ENCODE results near the gene TM9SF3. TPM values are rescaled to one million over a fixed set of nuclear protein-coding genes. Genes with fewer than 3 reads are reported as not detected.

The TM9SF3 gene
- total RNA-seq, 4 donors from 2014 or later = 27.5 to 32.4 (median 31.0) TPM

DNA sequence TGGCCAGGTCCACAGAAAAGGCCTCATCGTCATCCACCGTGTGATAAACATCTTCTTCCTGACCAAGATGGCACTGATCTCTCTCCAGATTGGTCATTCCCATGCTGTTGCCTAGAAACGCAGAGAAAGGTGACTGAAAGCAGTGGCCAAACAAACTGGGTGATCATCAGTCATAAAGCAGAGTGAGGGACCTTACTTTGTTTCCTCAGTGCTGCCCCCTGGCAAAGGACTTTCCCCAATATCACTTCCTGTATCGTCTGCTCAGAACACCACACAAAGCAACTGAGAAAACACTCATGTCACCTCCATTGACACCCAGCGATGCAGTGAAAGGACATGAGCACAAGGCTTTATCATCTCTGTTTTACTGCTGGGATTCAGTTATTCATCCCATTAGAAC is 40.0 kb upstream of the TM9SF3 start:
- Histone ChIP-seq H3K4me3 (no peak overlapping the region), H3K27me3 (no peaks in the 10 kb centered on the region), H3K27ac (no peak overlapping the region), H3K4me1 (no peaks in the 10 kb centered on the region), H3K36me3 (no peaks in the 10 kb centered on the region), H3K9me3 (no peaks in the 10 kb centered on the region)
- intact Hi-C loops (cut with DNase I; ENCODE audit: low total_unique reads) = no loop called here
- TF ChIP-seq, protein P1, sequence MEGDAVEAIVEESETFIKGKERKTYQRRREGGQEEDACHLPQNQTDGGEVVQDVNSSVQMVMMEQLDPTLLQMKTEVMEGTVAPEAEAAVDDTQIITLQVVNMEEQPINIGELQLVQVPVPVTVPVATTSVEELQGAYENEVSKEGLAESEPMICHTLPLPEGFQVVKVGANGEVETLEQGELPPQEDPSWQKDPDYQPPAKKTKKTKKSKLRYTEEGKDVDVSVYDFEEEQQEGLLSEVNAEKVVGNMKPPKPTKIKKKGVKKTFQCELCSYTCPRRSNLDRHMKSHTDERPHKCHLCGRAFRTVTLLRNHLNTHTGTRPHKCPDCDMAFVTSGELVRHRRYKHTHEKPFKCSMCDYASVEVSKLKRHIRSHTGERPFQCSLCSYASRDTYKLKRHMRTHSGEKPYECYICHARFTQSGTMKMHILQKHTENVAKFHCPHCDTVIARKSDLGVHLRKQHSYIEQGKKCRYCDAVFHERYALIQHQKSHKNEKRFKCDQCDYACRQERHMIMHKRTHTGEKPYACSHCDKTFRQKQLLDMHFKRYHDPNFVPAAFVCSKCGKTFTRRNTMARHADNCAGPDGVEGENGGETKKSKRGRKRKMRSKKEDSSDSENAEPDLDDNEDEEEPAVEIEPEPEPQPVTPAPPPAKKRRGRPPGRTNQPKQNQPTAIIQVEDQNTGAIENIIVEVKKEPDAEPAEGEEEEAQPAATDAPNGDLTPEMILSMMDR (IDR thresholded peaks at IDR 0.05 in 4 of 5, conservative IDR thresholded peaks at IDR 0.05 in 1 of 5) = no peak
- no peak for TF ChIP-seq POLR2A (IDR thresholded peaks at IDR 0.05)
- DNase-seq (no peak), ATAC-seq (no peak)
- in situ Hi-C loops (cut with MboI; ENCODE audit: low sequenced_read_pairs in 4 of 4) = no loop called here

DNA sequence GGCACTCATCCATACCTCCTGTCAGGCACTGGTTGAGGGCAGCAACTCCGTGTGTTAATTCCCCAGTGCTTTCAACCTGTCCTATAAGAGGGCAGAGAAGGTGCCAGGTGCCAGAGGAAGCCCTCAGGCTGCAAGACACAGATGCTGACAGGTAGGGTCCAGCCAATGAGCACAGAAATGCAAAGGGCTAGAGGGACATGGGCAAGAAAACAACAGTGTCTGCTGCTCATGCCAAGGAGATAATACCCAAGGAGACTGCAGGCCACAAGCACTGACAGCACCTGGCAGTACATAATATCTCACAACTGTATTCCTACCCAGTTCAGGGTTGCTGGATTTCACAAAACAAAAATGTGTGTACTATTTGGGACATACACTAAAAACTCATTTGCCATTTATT is 38.4 kb upstream of the TM9SF3 start:
- ATAC-seq = no peak
- H3K36me3 ChIP-seq = no peaks in the 10 kb centered on the region

DNA sequence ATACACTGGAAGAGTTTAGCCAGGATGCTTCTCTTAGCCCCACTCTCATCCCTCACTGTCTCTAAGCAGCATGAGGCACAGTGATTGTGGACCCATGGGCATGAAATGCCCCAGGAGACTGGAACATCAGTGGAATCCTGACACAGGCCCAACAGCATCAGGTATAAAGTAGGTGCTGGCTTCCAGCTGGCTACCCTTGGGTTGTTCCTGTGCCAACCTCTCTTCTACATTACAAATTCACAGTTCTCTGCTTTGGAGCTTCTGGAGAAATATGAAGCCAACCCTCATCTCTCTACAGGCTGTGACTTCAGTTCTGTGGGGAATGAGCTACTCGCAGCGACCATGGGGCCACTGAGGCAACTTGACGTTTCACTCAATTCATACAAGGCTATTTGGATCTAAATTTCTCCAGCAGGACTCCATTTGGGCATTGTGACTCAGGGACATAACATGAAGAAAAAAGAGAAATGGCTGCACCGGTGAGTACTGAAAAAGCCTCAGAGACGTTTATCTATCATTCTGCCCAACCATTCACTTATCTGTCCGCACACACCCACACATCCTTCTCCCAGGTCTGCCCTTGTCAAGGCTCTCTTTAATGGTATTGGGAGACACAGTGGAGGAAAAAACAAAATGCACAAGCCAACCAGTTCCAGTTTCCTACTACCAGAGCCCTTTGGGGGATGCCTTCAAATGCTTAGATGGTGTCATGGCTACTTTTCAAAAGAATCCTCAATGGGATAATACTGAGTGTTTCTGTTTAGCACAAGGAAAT is 35.4 kb upstream of the TM9SF3 start:
- no peak overlapping the region for H3K4me3 ChIP-seq
- DNase-seq = no peak
- H3K9me3 ChIP-seq = no peaks in the 10 kb centered on the region
- intact Hi-C loops (cut with DNase I; ENCODE audit: low total_unique reads) (no loop called here), in situ Hi-C loops (cut with MboI; ENCODE audit: low sequenced_read_pairs in 4 of 4) (no loop called here)
- TF ChIP-seq POLR2A (IDR thresholded peaks at IDR 0.05) = no peak
- TF ChIP-seq, protein P1 (IDR thresholded peaks at IDR 0.05 in 4 of 5, conservative IDR thresholded peaks at IDR 0.05 in 1 of 5) = no peak
- no peaks in the 10 kb centered on the region for H3K27me3 ChIP-seq
- H3K36me3 ChIP-seq = no peaks in the 10 kb centered on the region
- H3K4me1 ChIP-seq = peaks cover 0 to 6% of the 10 kb centered on the region in 2 donors
- no peak overlapping the region for H3K27ac ChIP-seq
- no peak for ATAC-seq

More for the DNA sequence above, 38.4 kb upstream of the TM9SF3 start:
- no peak overlapping the region for H3K4me3 ChIP-seq
- no peak for DNase-seq
- H3K27ac ChIP-seq = no peak overlapping the region
- H3K4me1 ChIP-seq = no peaks in the 10 kb centered on the region
- H3K9me3 ChIP-seq = no peaks in the 10 kb centered on the region
- no peaks in the 10 kb centered on the region for H3K27me3 ChIP-seq
- in situ Hi-C loops (cut with MboI; ENCODE audit: low sequenced_read_pairs in 4 of 4) (no loop called here), intact Hi-C loops (cut with DNase I; ENCODE audit: low total_unique reads) (no loop called here)
- no peak for TF ChIP-seq POLR2A (IDR thresholded peaks at IDR 0.05)

DNA sequence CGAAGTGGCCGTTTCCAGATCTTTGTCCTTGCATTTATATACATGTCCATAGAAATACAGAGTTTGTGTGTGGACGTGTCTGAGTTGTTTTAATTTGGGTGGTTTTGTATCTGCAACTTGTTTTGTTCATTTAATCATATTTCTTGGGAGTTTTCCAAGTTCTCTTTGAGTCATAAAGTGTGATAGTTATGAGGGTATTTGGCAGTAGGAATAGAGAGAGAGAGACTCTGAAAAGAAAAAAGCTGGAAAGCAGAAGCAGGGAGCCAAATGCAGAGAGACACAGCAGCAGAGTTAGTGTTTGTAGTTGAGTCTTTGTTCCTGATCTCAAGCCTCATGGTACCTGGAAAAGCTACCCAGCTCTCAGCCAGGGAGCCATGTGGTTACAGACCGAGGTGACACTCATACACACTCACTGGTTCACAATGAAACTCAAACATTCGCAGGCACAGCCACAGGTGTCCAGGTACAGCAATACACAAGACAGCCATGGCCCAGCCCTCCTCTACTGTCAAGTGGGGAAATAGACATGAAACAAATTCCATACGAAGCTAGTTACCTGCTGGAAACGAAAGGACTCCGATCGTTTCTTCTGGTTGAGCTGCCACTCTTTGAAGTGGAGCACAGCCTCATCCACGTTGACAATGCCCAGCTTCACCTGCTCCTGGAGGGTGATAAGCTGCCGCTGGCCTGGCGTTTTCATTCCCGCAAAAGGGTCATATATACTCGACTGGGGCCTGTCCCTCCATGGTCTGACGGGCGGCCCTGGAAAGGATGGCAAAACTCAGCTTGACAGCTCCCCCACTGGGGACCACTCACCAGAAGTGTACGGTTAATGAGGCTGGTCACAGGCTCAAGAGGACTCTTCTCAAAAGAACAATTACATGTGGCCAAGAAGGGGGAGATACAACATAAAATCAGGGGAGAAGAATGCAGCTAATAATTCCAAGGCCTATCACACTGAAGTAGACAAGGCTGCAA is 33.3 kb upstream of the TM9SF3 start:
- Histone ChIP-seq H3K36me3 (no peaks in the 10 kb centered on the region), H3K4me3 (no peak overlapping the region), H3K4me1 (peaks cover 0 to 6% of the 10 kb centered on the region in 2 donors), H3K9me3 (no peaks in the 10 kb centered on the region), H3K27ac (no peak overlapping the region), H3K27me3 (no peaks in the 10 kb centered on the region)
- in situ Hi-C loops (cut with MboI; ENCODE audit: low sequenced_read_pairs in 4 of 4) = no loop called here
- intact Hi-C loops (cut with DNase I; ENCODE audit: low total_unique reads) = no loop called here
- TF ChIP-seq POLR2A (IDR thresholded peaks at IDR 0.05) = no peak
- TF ChIP-seq, protein P1 (IDR thresholded peaks at IDR 0.05 in 4 of 5, conservative IDR thresholded peaks at IDR 0.05 in 1 of 5) = no peak
- DNase-seq (no peak), ATAC-seq (no peak)

DNA sequence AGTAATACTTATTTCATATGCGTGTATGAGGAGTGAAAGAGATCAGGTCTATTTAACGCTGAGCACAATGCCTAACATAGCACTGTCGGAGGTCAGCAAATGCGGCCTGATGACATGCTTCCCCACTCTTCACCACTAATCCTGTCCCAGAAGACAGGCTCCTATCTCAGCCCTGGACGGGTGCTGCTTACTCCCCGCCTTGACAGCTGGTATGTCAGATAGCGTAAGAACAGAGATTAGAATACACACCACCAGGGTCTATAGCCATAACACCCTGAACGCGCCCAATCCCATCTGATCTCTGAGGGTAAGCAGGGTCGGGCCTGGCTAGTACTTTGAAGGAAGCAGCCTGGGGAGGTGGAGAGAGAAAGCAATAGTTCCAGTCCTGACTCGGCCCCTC is 32.3 kb upstream of the TM9SF3 start:
- H3K9me3 ChIP-seq = no peaks in the 10 kb centered on the region
- ATAC-seq (no peak), DNase-seq (no peak)
- H3K4me3 ChIP-seq = no peak overlapping the region
- intact Hi-C loops (cut with DNase I; ENCODE audit: low total_unique reads) = no loop called here
- in situ Hi-C loops (cut with MboI; ENCODE audit: low sequenced_read_pairs in 4 of 4) = no loop called here
- TF ChIP-seq POLR2A (IDR thresholded peaks at IDR 0.05) = no peak
- TF ChIP-seq, protein P1 (IDR thresholded peaks at IDR 0.05 in 4 of 5, conservative IDR thresholded peaks at IDR 0.05 in 1 of 5) = no peak
- H3K27ac ChIP-seq = no peak overlapping the region
- H3K4me1 ChIP-seq = peaks cover 0 to 6% of the 10 kb centered on the region in 2 donors
- no peaks in the 10 kb centered on the region for H3K36me3 ChIP-seq
- no peaks in the 10 kb centered on the region for H3K27me3 ChIP-seq

All from gastrocnemius medialis (tissue), 4 donors.